Measurements from ENCODE around the gene PPP1CC. TPM values are rescaled to one million over a fixed set of nuclear protein-coding genes. Genes with fewer than 3 reads are reported as not detected.
"Not testable (repeated sequence)": the region's sequence is repeated elsewhere in the genome, so short reads cannot be mapped to it uniquely, and the experiment has no call there.

Gene PPP1CC
- total and polyA plus RNA-seq, 3 donors from 2014 or later = 143 to 323 (median 160) TPM

- 50 to 66% methylated on average over 7 of the region's 7 CpGs for WGBS, 2 donors
Measured at GRCh38 chr12:110766311-110767154, 23.8 kb upstream of the PPP1CC start.

DNA sequence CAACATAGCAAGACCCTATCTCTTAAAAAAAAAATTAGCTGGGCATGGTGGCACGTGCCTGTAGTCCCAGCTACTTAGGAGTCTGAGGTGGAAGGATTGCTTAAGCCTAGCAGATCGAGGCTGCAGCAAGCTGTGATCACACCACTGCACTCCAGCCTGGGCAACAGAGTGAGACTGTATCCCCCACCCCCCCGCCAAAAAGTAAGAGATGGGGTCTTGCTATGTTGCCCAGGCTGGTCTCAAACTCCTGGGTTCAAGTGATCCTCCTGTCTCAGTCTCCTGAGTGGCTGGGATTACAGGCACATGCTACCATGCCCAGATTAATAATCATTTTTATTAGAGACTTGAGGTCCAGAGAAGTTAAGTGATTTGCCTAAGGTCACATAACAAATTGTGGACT, 22.9 kb upstream of the PPP1CC start:
- H3K4me3 ChIP-seq; H3K4me1 ChIP-seq; H3K9me3 ChIP-seq; DNase-seq; H3K27me3 ChIP-seq; intact Hi-C loops (cut with DNase I; ENCODE audit: low total_unique reads); H3K36me3 ChIP-seq (ENCODE audit: low read depth, missing control alignments); H3K27ac ChIP-seq: not testable (repeated sequence)
- WGBS, 2 donors = 96 to 98% methylated on average over 3 of the region's 3 CpGs

More at GRCh38 chr12:110766311-110767154, 23.8 kb upstream of the PPP1CC start:
- H3K27me3 ChIP-seq = no peaks in the 10 kb centered on the region
- H3K4me1 ChIP-seq = no peaks in the 10 kb centered on the region
- no peak overlapping the region for H3K4me3 ChIP-seq
- H3K27ac ChIP-seq = no peak overlapping the region
- H3K9me3 ChIP-seq = no peaks in the 10 kb centered on the region
- H3K36me3 ChIP-seq (ENCODE audit: low read depth, missing control alignments) = no peaks in the 10 kb centered on the region
- intact Hi-C loops (cut with DNase I; ENCODE audit: low total_unique reads) = no loop called here
- no peak for TF ChIP-seq CTCF (IDR thresholded peaks at IDR 0.05)
- no peak for TF ChIP-seq POLR2A (IDR thresholded peaks at IDR 0.05)
- DNase-seq = no peak

GRCh38 chr12:110765111-110765510, 22.4 kb upstream of the PPP1CC start:
- H3K9me3 ChIP-seq = no peaks in the 10 kb centered on the region
- intact Hi-C loops (cut with DNase I; ENCODE audit: low total_unique reads) = no loop called here

GRCh38 chr12:110763583-110763982, 20.9 kb upstream of the PPP1CC start:
- 79 to 81% methylated on average over 7 of the region's 7 CpGs for WGBS, 2 donors
- Histone ChIP-seq H3K4me1 (no peaks in the 10 kb centered on the region), H3K4me3 (no peak overlapping the region), H3K27me3 (no peaks in the 10 kb centered on the region), H3K36me3 (ENCODE audit: low read depth, missing control alignments) (no peaks in the 10 kb centered on the region), H3K9me3 (no peaks in the 10 kb centered on the region), H3K27ac (no peak overlapping the region)
- TF ChIP-seq CTCF (IDR thresholded peaks at IDR 0.05) (no peak), POLR2A (IDR thresholded peaks at IDR 0.05) (no peak)
- intact Hi-C loops (cut with DNase I; ENCODE audit: low total_unique reads) = no loop called here
- DNase-seq = no peak

More at GRCh38 chr12:110765111-110765510, 22.4 kb upstream of the PPP1CC start:
- TF ChIP-seq POLR2A (IDR thresholded peaks at IDR 0.05) (no peak), CTCF (IDR thresholded peaks at IDR 0.05) (no peak)
- WGBS, 2 donors = 69 to 76% methylated on average over 4 of the region's 4 CpGs
- Histone ChIP-seq H3K4me3 (no peak overlapping the region), H3K27me3 (no peaks in the 10 kb centered on the region), H3K27ac (no peak overlapping the region), H3K4me1 (no peaks in the 10 kb centered on the region), H3K36me3 (ENCODE audit: low read depth, missing control alignments) (no peaks in the 10 kb centered on the region)
- DNase-seq = no peak

- H3K4me3 ChIP-seq = no peak overlapping the region
- no peaks in the 10 kb centered on the region for H3K9me3 ChIP-seq
- TF ChIP-seq CTCF (IDR thresholded peaks at IDR 0.05) (no peak), POLR2A (IDR thresholded peaks at IDR 0.05) (no peak)
- no peaks in the 10 kb centered on the region for H3K4me1 ChIP-seq
- H3K27ac ChIP-seq = no peak overlapping the region
- no peaks in the 10 kb centered on the region for H3K27me3 ChIP-seq
- no peak for DNase-seq
- no peaks in the 10 kb centered on the region for H3K36me3 ChIP-seq (ENCODE audit: low read depth, missing control alignments)
- WGBS, 2 donors = 71 to 87% methylated on average over 3 of the region's 3 CpGs
- intact Hi-C loops (cut with DNase I; ENCODE audit: low total_unique reads) = no loop called here
Measured at GRCh38 chr12:110762891-110763290, 20.2 kb upstream of the PPP1CC start.

Measured in testis (tissue), 3 donors.